GM12875 (cell line): ENCODE data around the gene ANKEF1.
A peak's percentile ranks its signal among the peaks of the same experiment; 100 is the strongest.

ENCODE experiments used
- H3K4me3 ChIP-seq: one replicate; pipeline ENCODE4 v1.5.1; 2011; ENCODE audit warnings: low read depth, low read length, control low read depth
- CTCF ChIP-seq: IDR thresholded peaks from 2 replicates; pipeline ENCODE4 v1.5.1; 2011; ENCODE audit warnings: low read depth, mild to moderate bottlenecking, control low read depth, inconsistent platforms, low read length, moderate library complexity, borderline replicate concordance; ENCODE audit not compliant: insufficient read depth

The ANKEF1 gene

GRCh38 chr20:10075606-10076005 is 40.8 kb downstream of the ANKEF1 start:
- TF ChIP-seq CTCF = no peak
- H3K4me3 ChIP-seq = no peak overlapping the region

- H3K4me3 ChIP-seq = no peak overlapping the region
- TF ChIP-seq CTCF = no peak
These were observed 41.6 kb downstream of the ANKEF1 start for GRCh38 chr20:10076126-10077080.

GRCh38 chr20:10077081-10077471 is 42.3 kb downstream of the ANKEF1 start:
- peak; percentile 57; the same call in 1 of the 2 replicates for TF ChIP-seq CTCF
- H3K4me3 ChIP-seq = no peak overlapping the region

GRCh38 chr20:10077886-10078285 is 43.1 kb downstream of the ANKEF1 start:
- TF ChIP-seq CTCF = no peak
- no peak overlapping the region for H3K4me3 ChIP-seq

GRCh38 chr20:10078403-10078802 is 43.6 kb downstream of the ANKEF1 start:
- TF ChIP-seq CTCF = no peak
- no peak overlapping the region for H3K4me3 ChIP-seq

GRCh38 chr20:10079964-10080363 is 45.2 kb downstream of the ANKEF1 start:
- no peak overlapping the region for H3K4me3 ChIP-seq
- TF ChIP-seq CTCF = no peak

- no peak for TF ChIP-seq CTCF
- no peak overlapping the region for H3K4me3 ChIP-seq
These were observed 45.8 kb downstream of the ANKEF1 start for GRCh38 chr20:10080574-10080973.
